ENCODE data around the gene SRRM4.

SRRM4 gene

GRCh38 chr12:119128527-119128926 is 147.2 kb downstream of the SRRM4 start:
- no peak for DNase-seq

GRCh38 chr12:119129827-119130434 is 148.6 kb downstream of the SRRM4 start:
- DNase-seq = no peak

GRCh38 chr12:119130523-119130922 is 149.2 kb downstream of the SRRM4 start:
- no peak for DNase-seq

- DNase-seq = no peak
Measured at GRCh38 chr12:119134284-119135072, 153.1 kb downstream of the SRRM4 start.

- DNase-seq = peak; percentile 80
Measured at GRCh38 chr12:119136811-119137410, 155.6 kb downstream of the SRRM4 start.

GRCh38 chr12:119139448-119139847 is 158.1 kb downstream of the SRRM4 start:
- DNase-seq = no peak

- peak; percentile 25 for DNase-seq
Measured at GRCh38 chr12:119145367-119145766, 164.0 kb downstream of the SRRM4 start.

- peak; percentile 32 for DNase-seq
Measured at GRCh38 chr12:119147847-119148448, 166.6 kb downstream of the SRRM4 start.

- no peak for DNase-seq
Measured at GRCh38 chr12:119149270-119149669, 167.9 kb downstream of the SRRM4 start.

GRCh38 chr12:119151445-119152026 is 170.2 kb downstream of the SRRM4 start:
- DNase-seq = no peak

- no peak for DNase-seq
Measured at GRCh38 chr12:119153477-119154434, 172.4 kb downstream of the SRRM4 start.

GRCh38 chr12:119154435-119154818 is 173.1 kb downstream of the SRRM4 start:
- no peak for DNase-seq

- no peak for DNase-seq
Measured at GRCh38 chr12:119156401-119157044, 175.2 kb downstream of the SRRM4 start.

- DNase-seq = no peak
Measured at GRCh38 chr12:119157528-119157927, 176.2 kb downstream of the SRRM4 start.

GRCh38 chr12:119157978-119158377 is 176.6 kb downstream of the SRRM4 start:
- DNase-seq = no peak

- no peak for DNase-seq
Measured at GRCh38 chr12:119158402-119158801, 177.1 kb downstream of the SRRM4 start.

- no peak for DNase-seq
Measured at GRCh38 chr12:119159844-119160243, 178.5 kb downstream of the SRRM4 start.

GRCh38 chr12:119167902-119168301 is 186.6 kb downstream of the SRRM4 start:
- DNase-seq = no peak

- no peak for DNase-seq
Measured at GRCh38 chr12:119168721-119169120, 187.4 kb downstream of the SRRM4 start.

- DNase-seq = no peak
Measured at GRCh38 chr12:119169150-119169549, 187.8 kb downstream of the SRRM4 start.

- DNase-seq = no peak
Measured at GRCh38 chr12:119171291-119171690, 189.9 kb downstream of the SRRM4 start.

Measured in retina (tissue), 1 donor.